Activated CD4-positive, alpha-beta T cell treated with anti-CD3 and anti-CD28 coated beads, Interleukin-2, amount 50 U/mL, for 16 hours (primary cell): Measurements from ENCODE around the gene RNF227.
A peak's percentile ranks its signal among the peaks of the same experiment; 100 is the strongest.

Experiments used
- DNase-seq: peaks from one replicate; pipeline ENCODE4 v3.0.0-alpha.2; 2020

Gene RNF227

GRCh38 chr17:7929158-7930023 lies 13.3 kb upstream of the RNF227 start, which contains the start of gene KCNAB3:
Gene KCNAB3, minus strand, starts transcription at chr17:7929856. Its CDS starts 421 bp downstream, at chr17:7929435.
- peak; percentile 56 for DNase-seq

GRCh38 chr17:7927596-7927995 lies 11.5 kb upstream of the RNF227 start:
- DNase-seq = no peak

- DNase-seq = peak; percentile 71
These were observed 6.9 kb upstream of the RNF227 start for GRCh38 chr17:7922845-7923628.

GRCh38 chr17:7922269-7922844 lies 6.3 kb upstream of the RNF227 start:
- no peak for DNase-seq

- no peak for DNase-seq
These were observed 719 bp upstream of the RNF227 start for GRCh38 chr17:7916808-7917207.

- no peak for DNase-seq
These were observed 245 bp upstream of the RNF227 start for GRCh38 chr17:7916385-7916682.

- no peak for DNase-seq
These were observed 894 bp downstream of the RNF227 start for GRCh38 chr17:7915179-7915610.

- peak; percentile 79 for DNase-seq
These were observed 3.1 kb downstream of the RNF227 start for GRCh38 chr17:7912927-7913524.

GRCh38 chr17:7911116-7911515 lies 5.0 kb downstream of the RNF227 start:
- no peak for DNase-seq

GRCh38 chr17:7910711-7911110 lies 5.4 kb downstream of the RNF227 start:
- no peak for DNase-seq

- no peak for DNase-seq
These were observed 5.8 kb downstream of the RNF227 start for GRCh38 chr17:7910281-7910680.

GRCh38 chr17:7909089-7909488 lies 7.0 kb downstream of the RNF227 start:
- no peak for DNase-seq

- DNase-seq = no peak
These were observed 12.7 kb downstream of the RNF227 start for GRCh38 chr17:7903154-7904103.

- DNase-seq = no peak
These were observed 18.3 kb downstream of the RNF227 start for GRCh38 chr17:7897773-7898172.

- DNase-seq = no peak
These were observed 19.0 kb downstream of the RNF227 start for GRCh38 chr17:7897090-7897489.

GRCh38 chr17:7894866-7895265 lies 21.2 kb downstream of the RNF227 start:
- DNase-seq = no peak

GRCh38 chr17:7894226-7894625 lies 21.9 kb downstream of the RNF227 start:
- no peak for DNase-seq

- no peak for DNase-seq
These were observed 22.8 kb downstream of the RNF227 start for GRCh38 chr17:7893187-7893880.

- DNase-seq = peak; percentile 25
These were observed 26.7 kb downstream of the RNF227 start for GRCh38 chr17:7889166-7889955.

- peak; percentile 58 for DNase-seq
These were observed 27.7 kb downstream of the RNF227 start, which contains the start of gene CHD3 for GRCh38 chr17:7888184-7888920. Gene CHD3, plus strand, starts transcription at chr17:7888789. Its CDS starts 212 bp downstream, at chr17:7889001.
